HepG2 (cell line): Measurements from ENCODE around the gene SGPP1.
A peak's percentile ranks its signal among the peaks of the same experiment; 100 is the strongest.

Experiments
- BRCA1 ChIP-seq: sonication (generic); formaldehyde crosslinking; IDR thresholded peaks from 2 replicates; pipeline ENCODE4 v1.4.0; 2020; ENCODE audit warnings: missing genetic modification reagents
- GTF3A ChIP-seq: sonication (generic); formaldehyde crosslinking; conservative IDR thresholded peaks from 2 replicates; pipeline ENCODE4 v1.4.0; 2020; ENCODE audit warnings: mild to moderate bottlenecking, missing genetic modification reagents
- PHB2 ChIP-seq: fragments of 450-650 bp; IDR thresholded peaks from 2 replicates; pipeline ENCODE4 v1.6.1; 2018; ENCODE audit not compliant: partially characterized antibody
- POLR2A ChIP-seq, 2 experiments: IDR thresholded peaks; 2 replicates each; pipeline ENCODE4 v1.6.1; 2011; ENCODE audit warnings: low read depth in 2 of 2, low read length in 2 of 2, mild to moderate bottlenecking in 1 of 2, moderate library complexity in 1 of 2; ENCODE audit not compliant: insufficient read depth in 1 of 2
- RBM39 ChIP-seq: fragments of 200-400 bp; formaldehyde crosslinking; IDR thresholded peaks from one replicate; pipeline ENCODE4 v1.6.1; 2018; ENCODE audit warnings: antibody characterized with exemption, mild to moderate bottlenecking, low read depth, low read length; ENCODE audit not compliant: poor library complexity, severe bottlenecking
- TF ChIP-seq, protein P1 (sequence below): sonication (generic); formaldehyde crosslinking; IDR thresholded peaks from 2 replicates; pipeline ENCODE4 v1.8.0; 2022; ENCODE audit warnings: mild to moderate bottlenecking, missing genetic modification reagents

DNA sequence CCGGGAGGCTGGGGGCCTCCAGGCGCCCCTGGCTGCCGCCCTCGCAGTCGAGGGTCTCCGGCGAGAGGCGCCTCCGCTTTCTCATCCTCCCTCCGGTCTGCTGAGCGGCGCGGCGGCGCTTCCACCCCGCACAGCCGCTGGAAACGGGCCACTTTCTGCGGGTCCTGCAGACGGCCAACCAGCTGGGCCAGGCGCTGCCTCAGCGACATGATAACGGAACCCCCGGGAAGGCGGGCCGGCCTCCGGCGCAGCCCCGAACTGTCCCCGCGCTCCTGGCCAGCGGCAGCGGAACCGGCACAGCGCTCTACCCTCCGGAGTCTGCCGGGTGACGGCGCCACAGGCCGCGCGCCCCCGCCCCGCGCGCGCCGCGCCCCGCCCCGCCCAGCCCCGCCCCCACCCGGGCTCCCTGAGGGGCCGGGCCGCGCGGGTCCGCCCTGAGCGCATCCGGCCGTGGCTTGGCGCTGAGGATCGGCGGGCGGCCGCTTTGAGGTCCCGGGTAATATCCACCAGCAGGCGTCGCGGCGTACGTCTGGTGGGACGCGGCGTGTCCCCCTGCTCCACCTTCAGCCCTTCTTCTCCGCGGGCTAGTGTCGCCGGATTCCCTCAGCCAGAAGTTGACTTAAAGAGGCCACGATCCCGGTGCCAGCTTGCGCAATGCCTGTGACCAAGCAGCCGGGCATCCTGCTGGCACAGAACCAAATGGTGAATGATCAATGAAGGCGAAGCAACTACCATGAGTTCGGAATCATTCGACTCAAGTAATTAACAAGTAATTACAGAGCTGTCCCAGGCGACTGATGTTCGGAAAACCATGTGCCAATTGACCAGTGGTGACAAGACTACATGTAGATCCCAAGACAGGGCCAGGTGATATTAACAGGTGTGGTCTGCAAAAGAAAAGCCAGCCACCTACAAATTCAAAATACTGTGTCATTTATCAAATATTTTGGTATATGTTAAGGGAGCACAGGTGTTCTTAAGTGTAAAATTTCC lies at the start of gene SGPP1:
- TF ChIP-seq GTF3A (CRISPR knock-in tag) (no peak), RBM39 (no peak), PHB2 (no peak), POLR2A (IDR thresholded peaks at IDR 0.05; ENCODE audit: insufficient read depth in 1 of 2, low read depth in 2 of 2, low read length in 2 of 2) (peak; percentile 32 to 69; a peak in 3 of 4 replicates), BRCA1 (CRISPR knock-in tag) (peak; percentile 23; the same call in 1 of the 2 replicates)
- TF ChIP-seq, protein P1, sequence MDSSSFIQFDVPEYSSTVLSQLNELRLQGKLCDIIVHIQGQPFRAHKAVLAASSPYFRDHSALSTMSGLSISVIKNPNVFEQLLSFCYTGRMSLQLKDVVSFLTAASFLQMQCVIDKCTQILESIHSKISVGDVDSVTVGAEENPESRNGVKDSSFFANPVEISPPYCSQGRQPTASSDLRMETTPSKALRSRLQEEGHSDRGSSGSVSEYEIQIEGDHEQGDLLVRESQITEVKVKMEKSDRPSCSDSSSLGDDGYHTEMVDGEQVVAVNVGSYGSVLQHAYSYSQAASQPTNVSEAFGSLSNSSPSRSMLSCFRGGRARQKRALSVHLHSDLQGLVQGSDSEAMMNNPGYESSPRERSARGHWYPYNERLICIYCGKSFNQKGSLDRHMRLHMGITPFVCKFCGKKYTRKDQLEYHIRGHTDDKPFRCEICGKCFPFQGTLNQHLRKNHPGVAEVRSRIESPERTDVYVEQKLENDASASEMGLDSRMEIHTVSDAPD (CRISPR knock-in tag) = no peak
